SIG-M5 (cell line): ENCODE measurements around the gene ARHGEF7.

ENCODE experiments used
- DNase-seq: peaks from one replicate; lab custom pipeline; 2025; lab: John Stamatoyannopoulos, UW

Gene ARHGEF7

GRCh38 chr13:111110054-111110453 lies 5.1 kb upstream of the ARHGEF7 start:
- DNase-seq = no peak

DNA sequence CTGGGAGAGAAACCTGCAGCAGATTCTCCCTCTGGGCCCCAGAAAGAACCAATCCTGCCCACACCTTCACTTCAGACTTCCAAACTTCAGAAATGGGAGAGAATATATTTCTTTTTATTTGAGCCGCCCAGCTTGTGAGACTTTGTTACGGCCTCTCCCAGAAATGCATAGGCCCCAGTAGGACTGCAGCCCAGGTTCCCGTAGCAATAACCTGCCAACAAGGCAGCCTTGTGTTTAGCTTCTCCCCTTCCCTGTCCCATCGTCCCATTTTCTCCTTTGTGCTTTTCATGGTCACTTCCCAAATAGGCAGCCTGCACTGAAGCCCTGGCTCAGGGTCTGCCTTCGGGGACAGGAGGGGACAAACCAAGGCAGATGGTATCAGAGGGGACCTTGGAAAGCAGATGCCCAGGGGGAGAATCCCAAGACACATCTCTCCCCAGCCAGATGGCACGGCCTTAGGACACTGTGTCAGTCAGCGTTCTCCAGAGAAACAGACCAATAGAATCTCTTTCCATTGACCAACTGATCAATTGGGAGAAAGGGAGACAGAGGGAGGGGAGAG lies 3.7 kb upstream of the ARHGEF7 start:
- no peak for DNase-seq

DNA sequence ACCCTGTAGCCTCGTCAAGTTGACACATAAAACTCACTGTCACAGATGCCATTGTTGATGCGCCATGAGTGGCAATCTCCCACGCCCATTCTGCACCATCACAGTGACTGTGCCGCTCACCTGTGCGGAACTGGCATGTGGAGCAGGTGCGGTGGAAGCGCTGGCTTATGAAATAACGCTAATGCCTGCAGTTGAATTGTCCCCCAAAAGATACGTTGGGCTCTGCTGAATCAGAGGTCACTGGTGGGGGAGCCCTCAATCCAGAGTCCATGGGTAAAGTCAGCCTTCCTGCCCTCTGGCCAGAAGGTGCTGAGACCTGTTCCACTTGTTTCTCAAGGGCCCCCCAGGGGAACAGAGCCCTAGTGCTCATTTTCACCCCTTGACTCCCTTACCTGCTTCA lies 2.9 kb upstream of the ARHGEF7 start:
- DNase-seq = no peak

DNA sequence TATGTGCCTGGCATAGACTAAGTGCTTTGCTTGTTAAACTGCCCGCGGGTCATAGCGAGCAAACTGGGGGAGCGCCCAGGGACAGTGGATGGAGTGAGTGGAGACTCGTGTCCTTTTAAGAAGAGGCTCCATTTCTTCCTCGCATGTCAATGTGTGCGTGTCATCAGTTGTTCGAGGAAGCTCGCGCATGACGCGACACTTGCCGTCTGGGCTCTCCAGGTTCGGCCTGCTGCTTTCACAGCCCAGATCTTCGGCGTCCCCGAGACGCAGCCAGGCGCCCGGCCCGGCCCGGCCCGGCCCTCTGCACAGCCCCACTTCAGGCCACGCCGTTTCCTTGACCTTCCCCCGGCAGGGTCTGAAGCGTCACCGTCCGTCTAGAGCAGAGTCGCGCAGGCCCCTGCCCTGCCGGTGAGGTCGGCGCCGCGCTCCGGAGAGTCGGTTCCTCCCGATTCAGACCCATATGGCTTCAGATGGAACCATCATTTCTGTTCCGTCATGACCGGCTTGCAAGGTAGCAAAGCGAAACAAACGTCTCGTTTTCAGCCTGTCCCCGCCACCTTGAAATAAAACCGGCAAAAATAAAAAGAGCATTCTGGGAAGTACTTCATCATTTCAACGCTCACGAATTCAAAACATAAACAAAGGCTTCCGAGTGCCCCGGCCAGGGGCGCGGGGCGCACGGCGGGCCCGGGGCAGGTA lies 599 bp upstream of the ARHGEF7 start:
- no peak for DNase-seq

DNA sequence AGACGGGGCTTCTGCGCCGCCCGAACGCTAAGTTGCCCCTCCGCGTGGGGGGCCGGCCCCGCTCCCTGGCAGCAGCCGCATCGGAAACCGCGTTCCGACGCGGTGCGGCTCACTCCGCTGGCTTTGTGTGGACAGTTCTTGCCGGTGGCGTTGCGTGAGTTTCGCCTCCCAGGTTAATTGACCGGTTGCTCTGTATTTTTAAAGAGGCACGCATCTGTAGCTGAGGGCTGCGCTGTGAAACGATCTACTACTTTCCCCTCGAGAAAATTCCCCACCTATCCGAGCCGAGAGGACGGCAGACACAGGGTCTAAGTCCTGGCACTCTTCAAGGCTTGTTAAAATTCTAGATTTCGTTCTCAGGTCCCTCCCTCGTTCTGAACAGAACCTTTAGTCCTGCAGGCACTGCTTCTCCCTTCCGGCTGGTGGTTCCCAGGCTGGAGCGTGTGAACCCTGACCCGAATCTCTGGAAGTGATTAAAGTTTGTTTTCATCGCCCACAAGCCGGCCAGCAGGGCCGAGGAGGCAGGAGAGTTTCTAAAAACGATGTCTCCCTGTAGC lies 933 bp downstream of the ARHGEF7 start:
- no peak for DNase-seq

DNA sequence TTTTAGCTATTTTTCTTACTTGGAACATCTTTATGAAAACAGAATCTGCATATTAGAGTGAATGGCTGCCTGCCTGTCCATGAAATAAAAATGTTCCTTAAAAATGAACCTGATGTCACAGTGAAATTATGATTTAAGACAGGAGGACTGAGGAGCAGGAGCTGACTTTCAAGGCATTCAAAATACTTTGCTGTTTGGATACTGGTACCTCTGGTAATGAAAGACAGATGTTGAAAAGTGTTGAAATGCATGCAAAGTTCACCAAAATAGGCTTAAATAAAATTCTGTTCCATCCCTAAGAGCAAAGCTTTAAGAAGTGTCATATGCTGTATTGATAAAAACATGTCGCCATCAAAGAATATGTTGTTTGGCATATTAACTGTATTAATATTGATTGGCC lies 1.7 kb downstream of the ARHGEF7 start:
- no peak for DNase-seq

DNA sequence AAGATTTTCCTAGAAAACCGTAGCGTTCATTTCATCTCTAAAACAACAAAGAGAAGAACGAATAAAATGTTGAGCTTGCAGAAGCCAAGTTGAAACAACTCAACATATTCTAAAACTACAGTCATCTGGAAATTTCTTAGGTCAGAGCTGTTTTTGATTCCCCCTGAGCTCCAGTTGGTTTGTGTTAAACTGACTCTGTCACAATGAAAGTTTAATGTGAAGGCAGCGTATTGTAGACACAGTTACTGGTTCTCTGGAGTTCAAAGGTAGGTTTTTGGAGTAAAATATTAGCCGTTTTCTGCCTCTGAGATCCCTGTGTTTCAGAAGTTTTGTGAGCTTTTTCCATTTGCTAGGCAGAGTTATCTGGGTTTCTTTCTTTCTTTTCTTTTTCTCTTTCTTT lies 2.2 kb downstream of the ARHGEF7 start:
- DNase-seq = no peak

DNA sequence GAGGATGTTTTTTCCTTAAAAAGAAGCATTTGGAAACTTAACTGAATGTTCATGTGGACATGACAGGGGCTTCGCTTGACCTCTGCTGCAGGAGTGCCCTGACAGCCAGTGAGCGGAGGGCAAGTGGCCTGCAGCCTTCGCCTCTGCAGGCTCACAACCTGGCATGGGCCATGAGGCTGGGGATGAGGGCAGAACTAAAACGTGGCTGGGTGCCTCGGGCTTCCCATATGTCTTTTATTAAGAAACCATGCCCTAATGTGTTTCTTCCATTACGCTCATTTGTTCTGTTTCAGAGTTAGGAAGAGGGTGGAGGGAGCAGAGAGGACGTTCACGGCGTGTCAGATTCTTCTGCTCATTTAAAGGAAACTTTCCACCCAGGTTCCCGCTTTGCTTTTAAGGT lies 2.9 kb downstream of the ARHGEF7 start:
- DNase-seq = no peak

GRCh38 chr13:111118898-111119607 lies 3.9 kb downstream of the ARHGEF7 start:
- DNase-seq = no peak

DNA sequence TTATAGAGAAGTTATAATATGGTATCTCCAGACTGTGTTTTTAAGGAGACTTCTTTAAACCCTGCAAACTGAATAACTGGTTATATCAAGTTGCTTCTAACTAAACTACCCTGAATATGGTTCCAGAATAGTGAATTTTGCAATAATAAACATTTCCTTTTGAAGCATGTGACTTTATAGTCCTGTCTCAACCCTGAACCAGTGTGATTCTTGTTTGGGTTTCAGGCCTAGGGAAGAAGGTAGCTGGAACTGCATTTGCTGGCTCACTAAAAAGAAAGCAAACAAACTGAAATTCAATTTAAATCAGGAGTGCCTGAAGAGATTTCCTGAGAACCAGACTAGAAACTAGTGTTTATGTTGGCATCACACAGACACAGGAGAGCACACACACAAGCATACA lies 4.9 kb downstream of the ARHGEF7 start:
- no peak for DNase-seq

- no peak for DNase-seq
Observed at GRCh38 chr13:111120422-111120821, 5.3 kb downstream of the ARHGEF7 start.

- DNase-seq = no peak
Observed at GRCh38 chr13:111120913-111121312, 5.8 kb downstream of the ARHGEF7 start.

- DNase-seq = no peak
Observed at GRCh38 chr13:111121506-111121905, 6.4 kb downstream of the ARHGEF7 start.

DNA sequence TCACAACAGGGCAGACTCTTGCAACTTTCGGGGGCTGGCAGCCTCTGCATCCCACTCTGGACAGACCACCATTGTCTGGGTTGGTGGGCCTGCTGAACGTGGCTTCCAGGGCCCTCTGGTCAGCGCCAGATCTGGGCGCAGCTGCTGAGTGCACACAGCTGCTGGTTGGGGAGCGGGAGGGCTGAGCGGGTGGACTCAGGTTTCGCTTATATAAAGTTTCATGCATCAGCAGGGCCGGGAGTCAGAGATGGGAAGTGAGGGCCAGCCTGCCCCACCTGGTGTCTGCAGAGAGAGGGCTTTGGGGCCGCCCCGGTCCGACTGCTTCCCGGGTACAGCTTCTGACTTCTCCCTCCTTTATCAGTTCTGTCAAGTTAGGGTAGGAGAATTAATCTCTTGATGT lies 6.9 kb downstream of the ARHGEF7 start:
- no peak for DNase-seq

DNA sequence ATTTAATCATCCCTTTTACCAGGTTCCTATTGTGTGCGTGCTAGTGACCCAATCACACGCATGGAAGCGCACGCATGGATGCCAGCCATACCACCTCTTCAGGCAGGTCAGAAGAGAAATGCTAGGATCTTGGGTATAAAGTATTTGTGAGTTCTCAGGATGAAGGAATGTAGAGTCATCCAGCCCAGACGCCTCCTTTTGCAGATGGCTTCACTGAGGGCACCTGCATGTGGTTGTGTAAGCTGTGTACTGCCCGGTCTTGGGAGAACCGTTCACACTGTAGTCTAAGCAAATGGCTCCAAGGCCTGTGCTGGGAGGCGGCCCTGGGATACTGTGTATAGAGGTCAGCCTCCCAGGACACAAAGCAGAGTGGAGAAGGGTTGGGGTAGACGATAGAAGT lies 7.5 kb downstream of the ARHGEF7 start:
- no peak for DNase-seq

DNA sequence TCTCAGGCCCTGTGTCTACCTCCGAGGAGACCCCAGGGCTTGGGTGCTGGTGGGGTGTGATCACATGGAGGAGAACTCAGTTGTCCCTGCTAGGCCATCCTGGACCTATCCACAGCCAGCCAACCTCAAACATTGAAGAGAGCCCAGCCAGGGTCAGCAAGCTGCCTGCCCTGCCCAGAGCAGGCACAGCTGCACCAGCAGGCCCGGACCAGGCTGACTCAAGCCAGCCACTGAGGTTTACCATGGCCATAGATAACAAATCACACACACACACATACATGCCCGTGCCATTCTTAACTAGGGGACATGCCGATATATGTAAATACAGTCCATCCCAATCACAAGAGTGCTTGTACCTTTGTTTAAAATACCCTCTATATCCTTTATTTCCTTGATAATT lies 8.1 kb downstream of the ARHGEF7 start:
- no peak for DNase-seq

GRCh38 chr13:111123649-111124048 lies 8.5 kb downstream of the ARHGEF7 start:
- no peak for DNase-seq

GRCh38 chr13:111126509-111126908 lies 11.4 kb downstream of the ARHGEF7 start:
- DNase-seq = no peak

- no peak for DNase-seq
Observed at GRCh38 chr13:111129465-111130115, 14.5 kb downstream of the ARHGEF7 start.

GRCh38 chr13:111130116-111130508 lies 15.0 kb downstream of the ARHGEF7 start:
- DNase-seq = no peak

GRCh38 chr13:111131048-111131447 lies 15.9 kb downstream of the ARHGEF7 start:
- DNase-seq = no peak

- no peak for DNase-seq
Observed at GRCh38 chr13:111131611-111132010, 16.5 kb downstream of the ARHGEF7 start.

DNA sequence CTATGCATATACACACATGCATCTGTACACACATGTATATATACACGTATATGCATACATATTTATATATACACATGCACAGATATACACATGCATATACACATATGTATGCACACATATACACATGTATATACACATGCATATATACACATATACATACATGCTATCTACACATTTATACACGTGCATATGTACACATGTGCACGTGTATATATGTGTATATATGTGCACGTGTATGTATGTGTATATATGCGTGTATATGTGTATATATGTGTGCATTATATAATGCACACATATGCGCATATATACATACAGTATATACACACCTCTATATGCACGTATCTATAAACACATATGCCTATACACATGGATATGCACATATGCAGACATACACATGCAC lies 17.8 kb downstream of the ARHGEF7 start:
- DNase-seq = no peak
